Muscle of leg (tissue), 11 donors: ENCODE data around the gene FGF5. TPM values are rescaled to one million over a fixed set of nuclear protein-coding genes. Genes with fewer than 3 reads are reported as not detected.
"Not testable (repeated sequence)": the region's sequence is repeated elsewhere in the genome, so short reads cannot be mapped to it uniquely, and the experiment has no call there.

ENCODE experiments used
- DNase-seq: peaks from one replicate; pipeline ENCODE4 v3.0.0; 2013
- H3K27ac ChIP-seq: one replicate; pipeline ENCODE4 v1.5.1; 2013; ENCODE audit warnings: mild to moderate bottlenecking, low read length, control low read depth
- H3K27me3 ChIP-seq: one replicate; pipeline ENCODE4 v1.6.1; 2013; ENCODE audit warnings: low read length; ENCODE audit not compliant: control insufficient read depth, insufficient read depth
- H3K36me3 ChIP-seq: one replicate; pipeline ENCODE4 v1.6.1; 2013; ENCODE audit warnings: low read length; ENCODE audit not compliant: control insufficient read depth, insufficient read depth
- H3K4me1 ChIP-seq: one replicate; pipeline ENCODE4 v1.6.1; 2013; ENCODE audit warnings: low read length; ENCODE audit not compliant: control insufficient read depth, insufficient read depth
- H3K4me3 ChIP-seq: one replicate; pipeline ENCODE4 v1.5.1; 2013; ENCODE audit warnings: low read length, control low read depth
- H3K9me3 ChIP-seq: replicated peaks from 2 replicates; pipeline ENCODE4 v1.6.1; 2013; ENCODE audit warnings: low read depth, low read length; ENCODE audit not compliant: control insufficient read depth
- WGBS: methylation state at CpG from one replicate; pipeline ENCODE4 v1.1.5; 2013; ENCODE audit warnings: missing lambda C conversion rate; ENCODE audit not compliant: insufficient coverage; 5-methylcytosine and 5-hydroxymethylcytosine counted together
- polyA plus RNA-seq, 8 donors: library from polyadenylated mRNA; unstranded; fragments of 120-200 nt; gene quantifications; one replicate each; pipeline versions ENCODE4 v1.2.1 to v1.2.3, GENCODE V29; 2013; ENCODE audit warnings: inconsistent platforms in 1 of 8, low replicate concordance in 1 of 8; ENCODE audit not compliant: insufficient read length in 8 of 8, insufficient read depth in 1 of 8
- total RNA-seq: library from RNA; stranded (reverse); fragments of 120-200 nt; gene quantifications from one replicate; pipeline ENCODE4 v1.2.4, GENCODE V29; 2013

The FGF5 gene
- total and polyA plus RNA-seq, 9 donors, result 0.09 to 2.1 (median 0.84) TPM

- Histone ChIP-seq H3K36me3 (no peaks in the 10 kb centered on the region), H3K4me1 (no peaks in the 10 kb centered on the region), H3K4me3 (no peak overlapping the region), H3K27me3 (no peaks in the 10 kb centered on the region), H3K9me3 (no peaks in the 10 kb centered on the region), H3K27ac (no peak overlapping the region)
- WGBS, result 38% methylated on average over 5 of the region's 7 CpGs
- no peak for DNase-seq
Measured at GRCh38 chr4:80286451-80286850, 20.0 kb downstream of the FGF5 start.

DNA sequence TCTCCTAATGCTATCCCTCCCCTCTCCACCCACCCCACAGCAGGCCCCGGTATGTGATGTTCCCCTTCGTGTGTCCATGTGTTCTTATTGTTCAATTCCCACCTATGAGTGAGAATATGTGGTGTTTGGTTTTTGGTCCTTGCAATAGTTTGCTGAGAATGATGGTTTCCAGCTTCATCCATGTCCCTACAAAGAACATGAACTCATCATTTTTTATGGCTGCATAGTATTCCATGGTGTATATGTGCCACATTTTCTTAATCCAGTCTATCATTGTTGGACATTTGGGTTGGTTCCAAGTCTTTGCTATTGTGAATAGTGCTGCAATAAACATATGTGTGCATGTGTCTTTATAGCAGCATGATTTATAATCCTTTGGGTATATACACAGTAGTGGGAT is 24.2 kb downstream of the FGF5 start:
- DNase-seq, H3K36me3 ChIP-seq, H3K27ac ChIP-seq, H3K27me3 ChIP-seq, H3K4me3 ChIP-seq, H3K4me1 ChIP-seq, H3K9me3 ChIP-seq: not testable (repeated sequence)
- no CpG with 5 or more reads among the region's 2 CpGs for WGBS

DNA sequence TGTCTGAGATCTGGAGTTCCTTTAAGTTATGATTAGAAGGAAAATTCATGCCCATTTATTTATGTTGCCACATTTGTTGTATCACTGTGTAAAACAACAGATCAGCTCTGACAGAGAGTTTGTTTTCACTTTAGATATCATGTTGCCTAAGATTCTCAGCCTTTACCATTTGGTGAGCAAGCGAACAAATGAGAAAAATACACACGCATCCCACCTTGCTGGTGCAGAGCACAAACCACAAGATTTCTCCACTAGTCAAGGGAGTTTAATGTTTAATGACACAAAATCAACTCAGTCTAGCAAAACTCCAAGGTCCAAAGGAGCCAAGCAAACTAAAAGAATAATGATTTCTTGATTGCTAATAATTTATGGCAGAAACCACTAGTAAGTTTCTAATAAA is 27.7 kb downstream of the FGF5 start:
- no peak overlapping the region for H3K4me3 ChIP-seq
- H3K4me1 ChIP-seq, result no peaks in the 10 kb centered on the region
- H3K27ac ChIP-seq, result no peak overlapping the region
- H3K36me3 ChIP-seq, result no peaks in the 10 kb centered on the region
- no peaks in the 10 kb centered on the region for H3K9me3 ChIP-seq
- H3K27me3 ChIP-seq, result no peaks in the 10 kb centered on the region
- WGBS, result no CpG with 5 or more reads among the region's 2 CpGs
- DNase-seq, result no peak

DNA sequence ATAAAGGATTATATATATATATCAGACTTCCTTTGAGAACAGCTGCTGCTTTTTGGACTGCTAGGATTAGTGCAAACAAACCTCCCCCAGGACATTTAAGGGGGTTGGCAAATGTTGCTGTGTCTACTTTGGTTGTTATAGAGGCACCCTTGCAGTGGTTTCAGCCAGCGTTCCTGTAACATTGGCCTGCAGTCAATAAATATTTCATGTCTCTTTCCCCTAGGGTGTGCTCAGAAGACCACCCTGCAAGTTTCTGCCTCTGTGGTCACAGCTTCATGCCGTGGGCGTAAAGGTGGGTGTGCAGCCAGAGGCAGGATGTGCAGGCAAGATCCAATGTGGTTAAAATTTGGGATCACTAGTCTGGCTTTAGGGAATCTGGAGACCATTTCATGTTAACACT is 28.9 kb downstream of the FGF5 start:
- no CpG with 5 or more reads among the region's 3 CpGs for WGBS
- Histone ChIP-seq H3K4me3 (no peak overlapping the region), H3K36me3 (no peaks in the 10 kb centered on the region), H3K27ac (no peak overlapping the region), H3K4me1 (no peaks in the 10 kb centered on the region), H3K9me3 (no peaks in the 10 kb centered on the region), H3K27me3 (no peaks in the 10 kb centered on the region)
- peak; percentile 21 for DNase-seq

GRCh38 chr4:80295826-80296225 is 29.4 kb downstream of the FGF5 start:
- H3K36me3 ChIP-seq, result no peaks in the 10 kb centered on the region
- no peaks in the 10 kb centered on the region for H3K9me3 ChIP-seq
- WGBS, result 40% methylated on average over 1 of the region's 5 CpGs
- no peak overlapping the region for H3K27ac ChIP-seq
- DNase-seq, result peak; percentile 6
- H3K27me3 ChIP-seq, result no peaks in the 10 kb centered on the region
- H3K4me1 ChIP-seq, result no peaks in the 10 kb centered on the region
- no peak overlapping the region for H3K4me3 ChIP-seq

DNA sequence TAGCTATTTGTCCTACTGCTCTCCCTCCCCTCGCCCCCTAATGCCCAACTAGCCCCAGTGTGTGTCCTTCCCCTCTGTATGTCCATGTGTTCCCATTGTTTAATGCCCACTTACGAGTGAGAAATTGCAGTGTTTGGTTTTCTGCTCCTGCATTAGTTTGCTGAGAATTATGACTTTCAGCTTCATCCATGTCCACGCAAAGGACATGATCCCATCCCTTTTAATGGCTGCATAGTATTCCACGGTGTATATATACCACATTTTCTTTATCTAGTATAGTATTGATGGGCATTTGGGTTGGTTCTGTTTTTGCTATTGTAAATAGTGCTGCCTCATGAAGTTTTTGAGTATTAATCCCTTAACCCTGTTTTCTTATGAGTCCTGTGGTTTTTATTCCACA is 35.4 kb downstream of the FGF5 start:
- Histone ChIP-seq H3K27me3 (no peaks in the 10 kb centered on the region), H3K36me3 (no peaks in the 10 kb centered on the region), H3K4me3 (no peak overlapping the region), H3K4me1 (no peaks in the 10 kb centered on the region), H3K9me3 (no peaks in the 10 kb centered on the region), H3K27ac (no peak overlapping the region)
- 83% methylated on average over 2 of the region's 4 CpGs for WGBS
- DNase-seq, result no peak

- H3K27ac ChIP-seq, result no peak overlapping the region
- no peak overlapping the region for H3K4me3 ChIP-seq
- H3K4me1 ChIP-seq, result no peaks in the 10 kb centered on the region
- DNase-seq, result no peak
- H3K36me3 ChIP-seq, result no peaks in the 10 kb centered on the region
- no peaks in the 10 kb centered on the region for H3K9me3 ChIP-seq
- H3K27me3 ChIP-seq, result no peaks in the 10 kb centered on the region
- WGBS, result 94% methylated on average over 26 of the region's 26 CpGs
Measured at GRCh38 chr4:80302616-80303223, 36.3 kb downstream of the FGF5 start.

GRCh38 chr4:80305466-80305865 is 39.0 kb downstream of the FGF5 start:
- no peak for DNase-seq
- WGBS, result no CpG with 5 or more reads among the region's 3 CpGs
- Histone ChIP-seq H3K9me3 (no peaks in the 10 kb centered on the region), H3K4me3 (no peak overlapping the region), H3K27ac (no peak overlapping the region), H3K27me3 (no peaks in the 10 kb centered on the region), H3K4me1 (no peaks in the 10 kb centered on the region), H3K36me3 (no peaks in the 10 kb centered on the region)

GRCh38 chr4:80306260-80306659 is 39.8 kb downstream of the FGF5 start:
- no peak overlapping the region for H3K27ac ChIP-seq
- no peaks in the 10 kb centered on the region for H3K27me3 ChIP-seq
- no peaks in the 10 kb centered on the region for H3K36me3 ChIP-seq
- no peaks in the 10 kb centered on the region for H3K4me1 ChIP-seq
- no peaks in the 10 kb centered on the region for H3K9me3 ChIP-seq
- H3K4me3 ChIP-seq, result no peak overlapping the region
- WGBS, result no CpG with 5 or more reads among the region's 2 CpGs
- no peak for DNase-seq

DNA sequence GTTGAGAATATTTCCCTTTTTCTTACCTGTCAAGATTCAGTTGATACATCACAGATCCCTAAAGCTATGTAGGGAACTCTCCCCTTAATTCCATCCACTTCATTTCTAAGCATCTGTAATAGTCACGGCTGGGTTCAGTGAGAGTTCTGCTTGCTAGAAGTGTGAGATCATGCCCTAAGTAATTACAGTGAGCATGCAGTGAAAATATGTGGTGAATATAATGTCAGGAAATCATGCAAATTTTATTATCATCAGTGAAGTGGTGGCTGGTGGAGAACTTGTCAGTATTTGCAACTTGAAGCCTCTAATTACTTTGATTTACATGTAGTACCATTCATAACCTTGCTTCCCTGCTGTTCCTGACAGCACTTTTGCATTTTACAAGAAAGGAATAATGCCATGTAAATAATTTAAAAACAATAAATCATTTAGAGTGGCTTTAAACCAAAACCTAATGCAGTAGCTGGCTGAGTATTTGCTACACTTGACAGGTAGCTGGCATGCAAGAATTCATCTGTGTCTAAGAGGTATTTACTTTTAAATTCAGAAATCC is 40.8 kb downstream of the FGF5 start:
- Histone ChIP-seq H3K27ac (no peak overlapping the region), H3K36me3 (no peaks in the 10 kb centered on the region), H3K4me3 (no peak overlapping the region), H3K9me3 (no peaks in the 10 kb centered on the region), H3K4me1 (no peaks in the 10 kb centered on the region), H3K27me3 (no peaks in the 10 kb centered on the region)
- WGBS, result no CpG with 5 or more reads among the region's 1 CpG
- DNase-seq, result no peak
